Endothelial cell of umbilical vein (primary cell): ENCODE measurements around the gene SLC66A2. TPM values are rescaled to one million over a fixed set of nuclear protein-coding genes. Genes with fewer than 3 reads are reported as not detected.

Source experiments
- BruUV-seq: library from RNA; stranded (reverse); fragments of 400-500 nt; replicated peaks from 2 replicates; lab custom pipeline; 2021; lab: Mats Ljungman, UMichigan
- CTCF ChIA-PET: fragments of 300-600, 350-600 bp; sonication (Branson Sonifier 250); formaldehyde crosslinking; loops from one replicate; lab custom pipeline; 2021; ENCODE audit warnings: antibody characterized with exemption, inconsistent platforms; lab: Charles Lee
- POLR2A ChIA-PET: fragments of 300-600, 350-600 bp; sonication (Branson Sonifier 250); formaldehyde crosslinking; loops from one replicate; lab custom pipeline; 2021; ENCODE audit warnings: antibody characterized with exemption, inconsistent platforms; lab: Charles Lee
- DNase-seq: peaks from one replicate; pipeline ENCODE4 v3.0.0-alpha.2; 2011; ENCODE audit warnings: low read depth, low spot score
- FAIRE-seq: peaks from 2 replicates; lab custom pipeline; 2011; peaks lifted over from hg19 to GRCh38; lab: Jason Lieb, UNC
- H2AFZ ChIP-seq: 2 replicates; pipeline ENCODE4 v1.6.0; 2012; ENCODE audit warnings: low read depth, low read length, control low read depth, inconsistent platforms
- H3K27ac ChIP-seq: 2 replicates; pipeline ENCODE4 v1.5.1; 2011; ENCODE audit warnings: low read depth, mild to moderate bottlenecking, control low read depth, low read length, moderate library complexity; ENCODE audit not compliant: insufficient read depth
- H3K27me3 ChIP-seq, 2 experiments: 2 replicates each; pipeline versions ENCODE4 v1.6.0 to v1.6.1; 2011; ENCODE audit warnings: low read length in 2 of 2, mixed read lengths in 1 of 2; ENCODE audit not compliant: control insufficient read depth in 2 of 2, insufficient read depth in 2 of 2
- H3K36me3 ChIP-seq, 2 experiments: 2 replicates in 1 of 2; 3 replicates in 1 of 2; pipeline ENCODE4 v1.5.1; 2011; ENCODE audit warnings: low read length in 2 of 2, mild to moderate bottlenecking in 1 of 2, moderate library complexity in 1 of 2; ENCODE audit not compliant: control insufficient read depth in 2 of 2, insufficient read depth in 2 of 2; ENCODE audit errors: extremely low read depth in 1 of 2
- H3K4me1 ChIP-seq: 3 replicates; pipeline ENCODE4 v1.5.1; 2011; ENCODE audit warnings: mild to moderate bottlenecking, low read length; ENCODE audit not compliant: control insufficient read depth, insufficient read depth; ENCODE audit errors: extremely low read depth
- H3K4me2 ChIP-seq: 2 replicates; pipeline ENCODE4 v1.6.1; 2011; ENCODE audit warnings: low read length, control low read depth, mixed read lengths; ENCODE audit not compliant: insufficient read depth
- H3K4me3 ChIP-seq, 3 experiments: fragments of 200-600 bp in 1 of 3; sonication (generic), shearing (Covaris generic) in 1 of 3; replicated peaks in 1 of 3; 2 replicates each; pipeline ENCODE4 v1.5.1; 2011 to 2016; ENCODE audit warnings: control low read depth in 3 of 3, low read length in 3 of 3, mild to moderate bottlenecking in 2 of 3, inconsistent platforms in 1 of 3, low read depth in 1 of 3, moderate library complexity in 1 of 3; ENCODE audit not compliant: insufficient read depth in 1 of 3
- H3K79me2 ChIP-seq: 2 replicates; pipeline ENCODE4 v1.6.0; 2012; ENCODE audit warnings: low read length, inconsistent platforms; ENCODE audit not compliant: control insufficient read depth, insufficient read depth
- H3K9ac ChIP-seq: replicated peaks from 2 replicates; pipeline ENCODE3; 2011; ENCODE audit warnings: low read length, control low read depth; ENCODE audit not compliant: insufficient read depth; ENCODE audit errors: extremely low read depth
- H3K9me1 ChIP-seq: replicated peaks from 3 replicates; pipeline ENCODE4 v1.6.0; 2011; ENCODE audit warnings: mild to moderate bottlenecking, low read length; ENCODE audit not compliant: control insufficient read depth, insufficient read depth; ENCODE audit errors: extremely low read depth
- H3K9me3 ChIP-seq: replicated peaks from 2 replicates; pipeline ENCODE4 v1.5.1; 2012; ENCODE audit warnings: low read length, inconsistent platforms; ENCODE audit not compliant: control insufficient read depth, insufficient read depth
- H4K20me1 ChIP-seq: replicated peaks from 2 replicates; pipeline ENCODE3; 2011; ENCODE audit warnings: mild to moderate bottlenecking, low read length; ENCODE audit not compliant: control insufficient read depth, insufficient read depth; ENCODE audit errors: extremely low read depth
- EZH2 ChIP-seq: IDR thresholded peaks from 2 replicates; pipeline ENCODE4 v1.6.1; 2012; ENCODE audit warnings: borderline replicate concordance, low read depth, mild to moderate bottlenecking, moderate library complexity, low read length, inconsistent platforms; ENCODE audit not compliant: severe bottlenecking
- FOS ChIP-seq: IDR thresholded peaks from 2 replicates; pipeline ENCODE4 v1.6.1; 2011; ENCODE audit warnings: mild to moderate bottlenecking, low read length, moderate library complexity, borderline replicate concordance; ENCODE audit not compliant: insufficient read depth
- GATA2 ChIP-seq: IDR thresholded peaks from 2 replicates; pipeline ENCODE4 v1.7.0; 2011; ENCODE audit warnings: low read depth, mild to moderate bottlenecking, moderate library complexity, mixed read lengths, low read length; ENCODE audit not compliant: insufficient read length, insufficient read depth
- JUN ChIP-seq: IDR thresholded peaks from 2 replicates; pipeline ENCODE4 v1.6.1; 2011; ENCODE audit warnings: borderline replicate concordance, low read depth; ENCODE audit not compliant: insufficient read length, insufficient read depth
- MAX ChIP-seq: IDR thresholded peaks from 2 replicates; pipeline ENCODE4 v1.6.1; 2011; ENCODE audit not compliant: insufficient read depth, insufficient read length
- MYC ChIP-seq: IDR thresholded peaks from one replicate; pipeline ENCODE4 v1.6.1; 2011; ENCODE audit warnings: mild to moderate bottlenecking, low read depth, low read length
- POLR2A ChIP-seq: IDR thresholded peaks from 2 replicates; pipeline ENCODE4 v1.6.1; 2012; ENCODE audit warnings: low read depth, mild to moderate bottlenecking, control low read depth, low read length
- POLR2AphosphoS5 ChIP-seq: IDR thresholded peaks from 2 replicates; pipeline ENCODE4 v1.6.1; 2012; ENCODE audit warnings: low read depth, mild to moderate bottlenecking, control low read depth, low read length, moderate library complexity; ENCODE audit not compliant: insufficient read depth
- dilution Hi-C: fragments of 300-500 bp; cut with MboI; formaldehyde crosslinking; loops from one replicate; pipeline ENCODE4 v1.15.0; 2019; ENCODE audit warnings: low sequenced_read_pairs; ENCODE audit not compliant: extremely low pct_ligation_motif_present
- intact Hi-C: fragments of 100-400 bp; cut with micrococcal nuclease; formaldehyde crosslinking; loops from one replicate; pipeline ENCODE4 v1.10.0; 2022
- polyA plus RNA-seq, 4 experiments: library from polyadenylated mRNA; depleted of rRNA in 3 of 4; stranded (reverse) in 3 of 4; unstranded in 1 of 4; fragments of >200 nt; gene quantifications; 2 replicates each; pipeline versions ENCODE4 v1.2.1 to v1.2.3, GENCODE V29; 2011 to 2012; ENCODE audit warnings: missing spikeins in 1 of 4
- total RNA-seq: library from RNA; stranded (reverse); gene quantifications from 2 replicates; pipeline ENCODE4 v1.2.3, GENCODE V29; 2021
- TF ChIP-seq, protein P1 (sequence below), 2 donors: IDR thresholded peaks; 1 replicate in 1 of 2; 2 replicates in 1 of 2; pipeline ENCODE4 v1.5.1; 2011; ENCODE audit warnings: low read length in 2 of 2, mild to moderate bottlenecking in 2 of 2, moderate library complexity in 2 of 2, control low read depth in 1 of 2, inconsistent platforms in 1 of 2, low read depth in 1 of 2; ENCODE audit not compliant: insufficient read depth in 1 of 2; ENCODE audit errors: extremely low read depth in 1 of 2

SLC66A2 gene
- total and polyA plus RNA-seq, 2 donors (not counting 3 experiments of a cell fraction or from before 2014, with no cell fraction given) = 32.5 to 37.1 TPM

DNA sequence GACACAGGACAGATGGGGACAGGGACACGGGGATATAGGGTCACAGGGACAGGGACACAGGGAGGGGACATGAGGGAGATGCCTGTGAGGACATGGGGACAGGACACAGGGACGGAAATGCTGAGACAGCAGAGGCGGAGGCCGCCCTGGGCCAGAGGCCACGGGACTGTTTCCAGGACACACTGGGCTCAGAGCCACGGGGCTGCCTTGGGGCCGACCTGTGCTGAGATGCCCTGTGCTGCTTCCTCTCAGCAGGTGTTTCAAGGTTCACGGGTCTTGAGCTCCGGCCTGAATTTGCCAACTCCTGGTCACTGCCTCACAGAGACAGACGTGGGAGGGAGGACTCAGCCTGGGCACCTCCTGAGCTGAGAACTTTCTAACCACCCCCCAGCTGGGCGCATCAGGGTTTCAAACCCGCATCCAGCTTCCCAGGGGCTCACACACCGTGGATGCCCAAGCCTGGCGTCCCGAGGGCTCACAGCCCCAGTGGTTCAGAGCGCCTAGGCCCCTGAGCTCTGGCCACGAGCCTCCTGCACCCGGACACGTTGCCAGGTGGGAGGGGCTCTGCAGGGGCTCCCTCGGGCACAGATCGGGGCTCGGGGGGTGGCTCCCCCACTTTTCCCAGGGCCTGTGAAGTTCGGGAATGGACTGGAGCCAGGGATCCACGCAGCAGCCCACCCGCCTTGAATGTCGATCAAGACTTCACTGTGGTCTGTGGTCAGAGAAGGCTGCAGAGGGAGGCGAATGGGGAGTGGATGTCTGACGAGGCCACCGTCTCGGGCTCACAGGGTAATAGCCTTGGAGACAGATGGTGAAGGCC, 64.1 kb downstream of the SLC66A2 start:
- POLR2A ChIA-PET = no interaction called here
- no TSS peak for BruUV-seq
- dilution Hi-C loops (no loop called here), intact Hi-C loops (no loop called here)
- no peak for TF ChIP-seq MYC
- TF ChIP-seq, protein P1, sequence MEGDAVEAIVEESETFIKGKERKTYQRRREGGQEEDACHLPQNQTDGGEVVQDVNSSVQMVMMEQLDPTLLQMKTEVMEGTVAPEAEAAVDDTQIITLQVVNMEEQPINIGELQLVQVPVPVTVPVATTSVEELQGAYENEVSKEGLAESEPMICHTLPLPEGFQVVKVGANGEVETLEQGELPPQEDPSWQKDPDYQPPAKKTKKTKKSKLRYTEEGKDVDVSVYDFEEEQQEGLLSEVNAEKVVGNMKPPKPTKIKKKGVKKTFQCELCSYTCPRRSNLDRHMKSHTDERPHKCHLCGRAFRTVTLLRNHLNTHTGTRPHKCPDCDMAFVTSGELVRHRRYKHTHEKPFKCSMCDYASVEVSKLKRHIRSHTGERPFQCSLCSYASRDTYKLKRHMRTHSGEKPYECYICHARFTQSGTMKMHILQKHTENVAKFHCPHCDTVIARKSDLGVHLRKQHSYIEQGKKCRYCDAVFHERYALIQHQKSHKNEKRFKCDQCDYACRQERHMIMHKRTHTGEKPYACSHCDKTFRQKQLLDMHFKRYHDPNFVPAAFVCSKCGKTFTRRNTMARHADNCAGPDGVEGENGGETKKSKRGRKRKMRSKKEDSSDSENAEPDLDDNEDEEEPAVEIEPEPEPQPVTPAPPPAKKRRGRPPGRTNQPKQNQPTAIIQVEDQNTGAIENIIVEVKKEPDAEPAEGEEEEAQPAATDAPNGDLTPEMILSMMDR (IDR thresholded peaks at IDR 0.05; ENCODE audit: extremely low read depth in 1 of 2, insufficient read depth in 1 of 2, low read depth in 1 of 2, low read length in 2 of 2) = no peak
- TF ChIP-seq POLR2A = no peak
- TF ChIP-seq GATA2 = no peak
- no peak for TF ChIP-seq EZH2
- TF ChIP-seq POLR2AphosphoS5 = no peak
- TF ChIP-seq JUN = no peak
- TF ChIP-seq MAX = no peak
- no peak for TF ChIP-seq FOS
- peaks cover 5% of the 10 kb centered on the region for H3K9me3 ChIP-seq
- DNase-seq (no peak), FAIRE-seq (no peak)
- H4K20me1 ChIP-seq = no peaks in the 10 kb centered on the region
- no peaks in the 10 kb centered on the region for H3K4me1 ChIP-seq
- H3K9me1 ChIP-seq = no peaks in the 10 kb centered on the region
- no peak overlapping the region for H3K4me2 ChIP-seq
- no peaks in the 10 kb centered on the region for H3K27me3 ChIP-seq
- H3K79me2 ChIP-seq = no peaks in the 10 kb centered on the region
- no peak overlapping the region for H2AFZ ChIP-seq
- no peak overlapping the region for H3K4me3 ChIP-seq
- no peaks in the 10 kb centered on the region for H3K36me3 ChIP-seq
- no peak overlapping the region for H3K27ac ChIP-seq
- CTCF ChIA-PET = no interaction called here
- no peak overlapping the region for H3K9ac ChIP-seq
